T-helper 1 cell (primary cell): ENCODE data around the gene LRRC74A.

Source experiments
- DNase-seq, 5 donors: peaks; one replicate each; pipeline ENCODE4 v3.0.0-alpha.2; 2012 to 2020

Gene LRRC74A

DNA sequence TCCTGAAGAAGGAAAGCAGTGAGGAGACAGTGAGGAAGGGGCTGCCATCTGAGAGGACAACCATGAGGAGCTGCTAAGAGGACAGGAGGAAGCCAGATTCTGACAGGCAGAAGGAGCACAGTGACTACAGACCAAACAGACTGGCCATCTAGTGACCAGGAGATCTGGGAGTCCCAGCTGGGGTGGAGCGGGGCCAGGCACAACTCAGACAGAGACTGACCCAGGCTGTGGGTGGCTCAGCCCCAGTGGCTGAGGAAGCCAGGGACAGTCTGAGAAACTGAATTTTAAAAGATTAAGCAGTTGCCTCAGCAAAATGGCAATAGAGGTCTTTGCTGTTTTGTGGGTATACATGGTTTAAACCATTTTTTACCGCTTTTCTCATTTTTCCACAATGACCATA, 28.9 kb downstream of the LRRC74A start:
- no peak for DNase-seq

DNA sequence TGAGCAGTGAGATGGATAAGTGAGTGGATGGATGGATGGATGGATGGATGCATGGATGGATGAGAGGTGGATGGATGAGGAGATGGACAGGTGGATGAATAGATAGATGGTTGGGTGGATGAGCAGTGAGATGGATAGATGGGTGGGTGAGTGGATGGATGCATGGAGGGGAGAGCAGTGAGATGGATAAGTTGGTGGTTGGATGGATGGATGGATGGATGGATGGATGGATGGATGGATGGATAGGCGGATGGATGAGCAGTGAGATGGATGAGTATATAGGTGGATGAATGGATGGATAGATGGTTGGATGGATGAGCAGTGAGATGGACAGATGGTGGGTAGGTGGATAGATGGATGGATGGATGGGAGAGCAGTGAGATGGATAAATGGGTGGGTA, 30.6 kb downstream of the LRRC74A start:
- DNase-seq = no peak

DNA sequence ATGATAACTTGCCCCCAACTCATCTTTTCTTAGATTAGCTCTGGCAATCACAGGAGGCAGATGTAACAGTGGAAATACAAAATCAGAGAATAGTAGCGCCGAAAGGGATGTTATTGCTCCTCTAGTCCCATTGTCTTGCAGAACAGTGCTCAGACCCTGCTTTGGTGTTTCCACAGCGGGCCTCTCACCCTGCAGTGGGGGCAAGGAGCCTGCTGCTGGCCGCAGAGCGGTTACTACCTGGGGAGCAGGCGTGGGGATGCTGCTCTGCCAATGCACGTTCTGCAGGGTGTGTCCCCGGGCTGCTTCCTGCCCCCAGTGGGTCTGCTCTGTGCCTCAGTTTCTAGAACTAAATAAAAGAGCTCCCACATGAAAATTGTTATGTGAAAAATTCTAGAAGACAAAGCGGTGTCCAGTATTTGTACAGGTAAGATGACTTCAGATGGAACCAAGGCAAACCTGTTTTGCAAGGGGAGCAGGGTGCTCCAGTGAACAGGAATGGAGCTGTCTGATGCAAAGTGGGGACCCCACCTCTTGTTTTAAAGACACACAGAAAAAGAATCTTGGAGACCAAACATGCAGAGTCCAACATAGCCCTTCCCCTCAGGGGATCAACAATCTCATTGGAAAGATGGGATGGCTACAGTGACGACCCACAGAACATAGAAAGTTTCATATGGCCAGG, 35.5 kb downstream of the LRRC74A start:
- no peak for DNase-seq

DNA sequence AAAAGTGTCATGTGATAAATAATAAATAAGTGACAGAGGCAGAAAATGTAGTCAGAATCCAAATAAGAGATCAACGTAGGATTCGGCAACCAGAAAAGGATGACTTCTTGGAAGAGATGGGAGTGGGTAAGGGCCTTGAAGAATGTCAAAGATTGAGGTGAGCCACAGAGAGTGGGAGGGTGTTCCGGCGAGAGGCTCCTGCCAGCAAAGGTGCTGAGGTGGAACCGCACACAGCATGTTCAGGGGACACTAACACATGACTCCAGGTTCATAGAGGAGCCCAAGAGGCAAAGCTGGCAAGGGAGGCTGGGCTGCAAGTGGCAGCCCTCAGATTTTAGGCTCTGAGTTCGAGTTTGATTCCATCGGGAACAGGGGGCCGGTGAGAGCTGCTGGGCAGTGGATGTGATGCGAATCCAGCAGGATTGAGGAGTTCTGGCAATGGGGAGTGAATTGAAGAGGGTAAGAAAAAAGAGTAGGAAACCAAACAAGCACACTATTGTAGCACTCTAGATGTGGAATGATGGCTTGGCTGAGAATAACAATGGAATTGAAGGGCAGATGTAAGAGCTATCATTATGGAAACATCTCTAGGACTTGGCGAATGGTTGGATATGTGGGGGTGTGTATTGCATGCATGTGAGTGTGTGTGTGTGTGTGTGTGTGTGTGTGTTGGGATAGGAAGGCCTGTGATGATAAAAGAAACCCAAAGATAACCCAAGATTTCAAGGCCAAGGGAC, 36.5 kb downstream of the LRRC74A start:
- DNase-seq = no peak

DNA sequence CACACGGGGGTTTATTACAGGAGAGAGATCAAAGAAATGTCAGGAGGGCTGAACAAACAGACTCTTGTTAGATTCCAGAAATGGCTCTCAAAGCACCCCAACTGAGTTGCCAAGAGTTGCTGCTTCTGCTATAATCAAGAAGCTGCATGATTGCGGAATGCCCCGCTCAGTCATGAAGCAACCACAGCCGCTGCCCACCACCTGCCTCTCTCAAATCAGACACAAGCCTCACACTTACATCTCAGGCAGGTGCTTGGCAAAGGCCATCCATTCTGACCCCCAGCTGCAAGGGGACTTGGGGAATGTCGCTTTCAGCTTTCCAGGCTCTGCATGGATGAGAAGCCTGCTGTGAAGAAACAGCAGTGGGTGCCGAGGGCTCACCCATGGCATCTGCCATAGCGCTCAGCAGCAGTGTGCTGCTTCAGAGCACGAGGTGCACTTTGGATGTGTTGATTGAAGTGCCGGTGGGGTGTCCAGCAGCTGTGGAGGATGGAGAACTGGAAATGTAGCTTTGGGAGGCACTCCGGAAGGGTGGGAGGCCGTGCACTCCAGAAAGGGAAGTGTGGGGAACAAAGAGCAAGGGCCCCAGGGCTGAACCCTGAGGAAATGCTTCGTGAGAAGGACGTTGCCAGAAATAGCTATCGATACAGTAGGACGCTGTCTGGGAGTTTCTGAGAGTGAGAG, 37.7 kb downstream of the LRRC74A start:
- no peak for DNase-seq

DNA sequence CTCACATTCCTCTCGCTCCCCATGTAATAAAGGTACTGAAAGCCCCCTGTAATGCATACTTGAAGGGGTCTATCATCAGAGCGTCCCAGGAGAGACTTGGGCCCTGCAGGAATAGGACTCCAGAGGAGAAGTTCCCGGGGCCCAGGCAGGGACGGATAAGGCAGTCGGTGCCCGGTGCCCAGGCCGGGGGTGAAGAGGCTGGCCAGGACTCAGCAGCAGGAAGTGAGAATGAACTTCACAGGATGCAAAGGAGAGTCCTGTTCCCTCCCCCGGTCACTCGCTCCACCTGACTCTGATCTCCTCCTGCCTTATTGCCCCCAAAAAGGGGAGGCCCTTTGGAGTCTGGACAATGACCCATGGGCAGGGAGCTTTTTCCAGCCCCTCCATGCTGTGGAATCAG, 40.2 kb downstream of the LRRC74A start:
- DNase-seq = no peak

DNA sequence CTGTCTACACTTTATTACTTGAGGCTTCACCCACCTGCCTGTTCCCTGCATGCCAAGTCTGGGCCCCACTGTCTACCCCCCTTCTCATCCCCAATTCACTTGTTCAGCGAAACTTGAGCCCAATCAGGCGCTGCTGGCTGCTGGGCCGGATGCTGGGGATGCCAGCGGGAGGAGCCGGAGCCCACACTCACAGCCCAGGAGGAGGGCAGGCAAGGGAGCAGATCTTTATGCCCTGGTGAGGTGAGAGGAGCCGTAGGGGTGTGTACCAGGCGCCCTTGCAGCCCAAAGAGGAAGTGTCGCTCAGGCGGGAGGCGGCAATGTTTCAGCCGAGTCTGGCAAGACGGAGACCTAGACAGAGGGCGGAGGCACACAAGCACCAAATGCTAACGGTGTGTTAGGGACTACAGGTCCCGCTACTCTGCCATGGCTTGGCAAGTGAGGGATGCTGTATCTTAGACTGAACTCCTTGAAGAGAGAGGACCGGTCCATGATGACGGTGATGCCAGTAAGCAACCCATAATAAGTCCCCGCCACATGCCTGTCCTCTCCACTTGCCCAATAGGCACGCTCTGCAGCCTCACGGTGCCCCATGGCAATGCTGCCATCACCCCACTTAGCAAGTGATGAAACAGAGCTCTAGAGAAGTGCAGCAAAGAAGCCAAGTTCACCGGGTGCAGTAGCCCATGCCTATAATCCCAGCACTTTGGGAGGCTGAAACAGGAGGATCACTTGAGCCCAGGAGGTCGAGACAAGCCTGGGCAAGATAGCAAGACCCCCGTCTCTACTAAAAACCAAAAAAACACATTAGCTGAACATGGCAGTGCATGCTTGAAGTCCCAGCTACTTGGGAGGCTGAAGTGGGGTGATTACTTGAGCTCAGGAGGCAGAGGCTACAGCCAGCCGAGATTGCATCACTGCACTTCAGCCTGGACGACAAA, 41.6 kb downstream of the LRRC74A start:
- peak in 3 of 5 donors; percentile 13 to 28 (median 17) for DNase-seq

DNA sequence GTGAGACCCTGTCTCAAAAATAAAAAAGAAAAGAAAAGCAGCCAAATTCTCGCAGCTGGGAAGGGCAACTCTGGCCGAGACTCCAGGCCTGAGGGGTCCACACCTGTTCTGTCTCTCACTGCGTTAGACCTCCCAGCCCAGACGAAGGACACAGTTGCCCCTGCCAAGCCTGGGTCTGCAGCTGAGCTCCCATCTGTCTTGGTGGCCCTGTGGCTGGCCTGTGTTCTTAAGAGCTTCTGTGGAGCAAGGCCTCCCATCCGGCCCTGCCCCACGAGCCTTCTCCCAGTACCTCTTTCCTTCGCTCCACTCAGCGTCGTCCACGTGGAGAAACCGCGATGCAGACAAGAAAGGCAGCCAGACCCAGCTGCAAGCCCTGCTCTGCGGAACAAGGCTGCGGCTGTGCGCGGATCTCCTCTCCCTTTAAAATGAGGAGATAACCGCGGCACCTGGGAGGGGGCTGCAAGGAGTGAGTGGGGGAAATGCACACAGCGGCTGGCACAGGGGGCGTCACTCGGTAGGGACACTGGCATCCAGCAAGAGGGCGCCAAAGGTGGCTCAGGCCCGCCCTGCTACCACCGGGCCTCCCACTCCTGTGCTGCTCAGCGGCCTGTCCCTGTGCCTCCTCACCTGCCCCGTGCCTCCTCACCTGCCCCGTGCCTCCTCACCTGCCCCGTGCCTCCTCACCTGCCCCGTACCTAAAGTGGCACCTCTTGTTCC, 42.4 kb downstream of the LRRC74A start:
- no peak for DNase-seq

DNA sequence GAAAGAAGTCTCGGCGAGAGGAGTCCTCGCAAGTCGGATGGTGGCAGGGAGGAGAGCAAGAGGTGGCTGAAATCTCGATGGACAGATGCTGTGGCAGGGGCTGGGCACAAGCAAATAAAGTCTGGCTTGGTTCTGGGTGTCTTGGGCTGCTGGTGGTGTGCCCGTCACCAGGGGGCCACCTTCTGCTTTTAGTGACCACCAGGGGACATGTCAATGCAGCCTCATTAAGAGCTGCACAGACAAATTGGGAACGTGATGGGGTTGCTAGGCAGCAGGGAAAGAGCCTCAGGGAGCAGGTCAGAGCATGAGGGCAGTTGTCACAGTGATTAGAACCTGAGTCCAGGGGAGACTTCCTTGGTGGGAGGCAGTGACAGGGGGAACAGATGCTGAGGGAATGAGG, 44.0 kb downstream of the LRRC74A start:
- DNase-seq = no peak

DNA sequence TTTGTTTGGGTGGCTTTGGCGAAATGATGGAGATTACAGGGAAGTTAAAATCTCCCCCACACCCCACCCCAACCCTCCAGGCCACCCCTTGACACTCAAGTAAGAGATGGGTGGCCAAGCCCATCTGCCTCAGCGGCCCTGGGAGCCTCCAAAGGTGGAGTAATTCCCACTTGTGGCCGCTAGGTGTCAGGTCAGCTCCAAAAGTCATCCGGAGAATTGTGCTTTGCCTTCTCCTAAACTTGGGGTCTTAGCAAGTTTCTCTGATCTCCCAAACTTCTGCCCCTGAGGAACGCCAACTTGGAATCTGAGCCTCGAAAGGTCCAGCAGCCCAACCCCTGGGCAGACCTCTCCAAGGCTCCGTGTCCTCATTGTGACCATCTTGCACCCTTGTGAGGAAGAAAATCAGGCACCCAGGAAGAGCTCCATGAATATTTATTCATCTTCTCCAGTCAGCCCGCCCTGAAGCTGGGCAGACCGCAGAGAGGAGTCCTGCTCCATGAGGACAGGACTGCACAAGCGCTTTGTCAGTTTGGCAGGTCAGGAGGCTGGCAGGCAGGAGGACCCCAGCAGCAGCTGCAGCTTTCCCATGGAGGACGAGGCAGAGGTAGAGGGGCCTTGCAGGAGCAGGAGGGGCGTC, 46.7 kb downstream of the LRRC74A start:
- peak; percentile 35 to 66 (median 50) for DNase-seq

DNA sequence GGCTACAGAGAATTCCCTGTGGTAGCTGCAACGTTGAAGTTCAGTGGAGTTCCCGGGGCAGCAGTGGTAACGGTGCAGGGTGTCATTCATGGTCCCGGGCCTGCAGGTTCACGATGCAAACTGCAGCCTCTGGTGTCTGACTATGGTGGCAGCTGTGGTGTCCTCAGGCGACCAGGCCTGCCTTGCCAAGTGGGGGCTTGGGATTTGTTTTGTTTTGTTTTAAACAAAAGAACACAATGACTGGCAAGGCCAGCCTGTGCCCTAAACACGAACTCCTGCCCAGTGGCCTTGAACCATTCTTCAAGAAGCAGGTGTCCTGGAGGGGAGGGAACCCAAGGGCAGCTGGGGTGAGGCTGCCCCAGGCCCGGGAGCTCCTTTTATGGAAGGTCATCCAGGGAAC, 48.5 kb downstream of the LRRC74A start:
- no peak for DNase-seq

DNA sequence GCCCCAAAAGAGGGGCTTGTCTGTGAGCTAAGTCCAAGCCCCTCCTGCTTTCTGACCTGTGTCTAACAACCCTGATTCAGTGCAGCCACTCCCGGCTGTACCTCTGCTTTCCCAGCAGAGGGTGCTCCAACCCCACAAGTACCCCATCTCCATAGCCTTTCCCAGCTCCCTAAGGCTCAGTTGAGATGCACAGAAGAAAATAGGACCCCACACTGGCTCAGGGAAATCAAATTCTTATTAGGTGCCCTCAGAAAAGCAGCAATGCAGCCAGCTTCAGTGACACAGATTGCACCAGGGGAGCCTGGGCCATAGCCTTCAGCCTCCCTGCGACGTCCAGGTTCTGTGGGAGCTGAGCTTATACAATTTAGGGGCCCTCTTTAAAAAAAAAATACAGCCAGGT, 49.9 kb downstream of the LRRC74A start:
- DNase-seq = peak in 4 of 5 donors; percentile 24 to 36 (median 28)

DNA sequence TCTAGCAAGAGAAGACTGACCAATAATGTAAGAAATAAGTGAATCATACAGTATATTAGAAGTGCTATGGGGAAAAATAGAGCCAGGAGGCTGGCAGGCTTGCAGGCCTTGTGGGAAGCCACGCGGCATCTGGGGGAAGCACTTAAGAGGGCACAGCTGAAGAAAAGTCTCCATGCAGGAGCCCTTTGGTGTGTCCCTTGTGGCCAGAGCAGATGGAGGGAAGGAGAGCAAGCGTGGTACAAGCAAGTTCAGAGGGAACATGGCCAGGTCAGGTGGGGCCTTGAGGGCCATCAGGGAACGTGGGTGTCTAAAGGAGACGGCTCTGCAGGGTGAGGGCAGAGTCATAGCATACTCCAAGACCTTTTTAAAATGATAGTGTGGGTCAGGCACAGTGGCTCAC, 51.7 kb downstream of the LRRC74A start:
- DNase-seq = no peak

DNA sequence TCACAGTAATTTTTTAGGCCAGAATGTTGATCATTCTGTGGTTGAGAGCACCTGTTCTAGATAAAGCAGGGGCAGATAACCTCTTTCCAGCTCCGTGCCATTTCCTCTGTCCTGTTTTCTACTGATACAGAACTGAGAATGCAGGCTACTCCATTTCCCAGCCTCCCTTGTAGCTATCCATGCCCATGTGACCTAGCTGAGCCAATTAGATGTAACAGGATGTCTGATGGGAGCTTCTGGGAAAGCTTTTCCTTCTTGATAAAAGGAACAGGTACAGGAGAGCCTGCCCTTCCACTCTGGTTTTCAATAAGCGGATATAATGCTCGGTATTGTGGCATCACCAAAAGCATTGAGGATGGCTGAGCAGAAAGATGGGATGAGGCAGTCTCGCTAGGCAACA, 54.2 kb downstream of the LRRC74A start:
- no peak for DNase-seq

DNA sequence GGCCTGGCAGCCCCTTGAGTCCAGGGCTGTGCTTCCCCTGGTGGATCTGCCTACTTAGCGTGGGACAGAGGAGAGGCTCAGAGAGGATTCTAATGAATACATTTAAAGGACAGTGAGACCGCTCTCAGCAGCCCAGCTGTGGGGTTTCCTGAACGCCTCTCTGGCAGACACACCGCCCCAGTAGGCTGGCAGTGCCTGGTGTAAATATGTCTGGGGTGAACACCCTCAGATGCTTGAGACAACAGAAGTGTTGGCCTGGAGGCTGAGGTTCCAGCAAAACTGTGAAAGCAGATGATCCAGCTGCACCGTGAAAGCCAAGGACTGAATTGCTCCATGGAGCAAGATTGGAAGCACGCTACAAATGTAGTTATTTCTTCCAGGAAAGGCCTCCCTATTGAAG, 55.1 kb downstream of the LRRC74A start:
- DNase-seq = no peak

DNA sequence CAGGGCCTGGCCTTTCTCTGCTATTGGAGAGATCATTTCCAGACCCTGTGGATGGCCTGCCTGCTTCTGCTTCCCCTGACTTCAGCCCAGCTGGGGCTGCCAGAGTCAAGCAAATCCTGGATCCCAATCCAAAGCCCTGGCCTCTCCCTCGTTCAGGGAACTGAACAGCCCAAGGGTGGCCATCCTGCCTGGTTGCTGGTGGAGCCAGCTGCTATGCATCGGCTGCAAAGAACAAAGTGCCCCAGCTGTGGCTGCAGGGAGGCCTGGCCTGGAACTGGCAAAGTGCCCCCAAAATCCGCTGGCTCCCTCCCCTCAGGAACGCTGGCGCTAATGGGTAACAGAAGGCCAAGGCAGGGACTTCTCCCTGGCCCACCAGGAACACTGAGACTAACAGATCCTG, 56.4 kb downstream of the LRRC74A start:
- DNase-seq = no peak

DNA sequence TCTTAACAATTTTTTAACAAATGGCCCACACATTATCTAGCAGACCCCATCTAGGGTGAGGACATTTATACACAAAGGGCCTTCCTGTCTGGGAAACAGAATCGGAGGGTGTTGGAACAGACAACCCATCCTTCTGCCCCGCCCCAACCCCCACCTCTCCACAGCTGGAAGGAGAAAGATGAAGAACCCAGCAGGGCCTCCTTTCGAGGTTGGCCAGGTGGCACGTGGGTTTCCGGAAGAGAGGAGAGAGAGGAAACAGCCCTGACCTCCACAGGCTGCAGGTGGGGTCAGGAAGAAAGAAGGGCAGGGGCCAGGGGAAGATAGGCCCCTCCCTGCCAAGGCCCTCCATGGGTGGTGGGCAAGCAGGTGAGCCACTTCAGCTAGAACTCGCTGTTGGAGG, 57.2 kb downstream of the LRRC74A start:
- no peak for DNase-seq

DNA sequence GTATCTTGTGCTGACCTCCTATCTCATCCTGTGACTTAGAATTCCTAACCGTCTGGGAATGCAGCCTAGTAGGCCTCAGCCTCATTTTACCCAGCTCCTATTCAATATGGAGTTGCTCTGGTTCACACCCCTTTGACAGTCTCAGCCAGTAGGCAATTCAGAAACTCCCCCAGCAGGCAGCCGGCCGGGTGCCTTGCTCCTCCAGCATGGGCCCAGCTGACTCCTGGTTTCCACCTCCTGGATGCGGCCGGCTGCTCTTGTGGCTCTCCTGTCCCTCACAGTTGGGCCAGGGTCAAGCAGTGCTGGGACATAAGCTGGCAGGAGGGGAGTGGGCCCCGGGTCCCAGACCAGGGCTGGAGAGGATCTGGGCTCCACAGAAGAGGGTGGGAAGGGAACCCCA, 58.2 kb downstream of the LRRC74A start:
- DNase-seq = no peak

DNA sequence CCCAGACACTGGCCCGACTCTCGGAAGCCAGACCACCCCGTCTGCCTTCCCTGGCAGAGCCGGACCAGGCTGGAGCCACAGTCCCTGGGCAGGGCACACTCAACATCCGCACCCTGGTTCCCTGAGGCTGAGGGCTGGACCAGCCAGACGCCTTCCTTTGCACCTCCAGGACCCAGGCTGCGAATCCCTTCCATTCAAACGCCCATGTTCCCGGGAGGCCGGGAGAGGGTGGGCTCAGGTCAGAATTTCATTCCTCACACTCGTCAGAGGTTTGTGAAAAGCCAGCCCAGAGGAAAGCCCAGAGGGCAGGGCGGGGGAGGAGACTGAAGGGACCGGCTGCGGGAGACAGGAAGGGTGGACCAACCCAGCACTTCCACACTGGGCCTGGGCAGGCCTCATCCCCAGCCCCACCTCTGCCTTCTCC, 58.7 kb downstream of the LRRC74A start:
- DNase-seq = no peak

DNA sequence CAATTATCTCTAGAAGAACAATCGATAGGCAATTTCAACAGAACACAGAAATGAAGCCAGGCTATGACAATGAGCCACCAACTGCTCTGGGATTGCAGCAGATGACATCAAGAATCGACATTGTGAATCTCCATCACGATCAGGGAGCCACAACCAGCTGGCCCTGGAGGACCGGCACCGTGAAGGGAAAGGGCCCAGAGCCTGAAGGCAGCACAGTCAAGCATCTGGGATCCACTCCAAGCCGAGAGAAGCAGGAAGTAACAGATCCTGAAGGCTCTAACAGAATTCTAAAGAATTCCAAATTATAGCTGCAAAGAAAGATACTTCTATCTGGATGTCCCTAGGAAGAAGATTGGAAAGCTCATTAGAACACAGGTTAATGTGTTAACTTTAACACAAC, 61.0 kb downstream of the LRRC74A start:
- DNase-seq = no peak

DNA sequence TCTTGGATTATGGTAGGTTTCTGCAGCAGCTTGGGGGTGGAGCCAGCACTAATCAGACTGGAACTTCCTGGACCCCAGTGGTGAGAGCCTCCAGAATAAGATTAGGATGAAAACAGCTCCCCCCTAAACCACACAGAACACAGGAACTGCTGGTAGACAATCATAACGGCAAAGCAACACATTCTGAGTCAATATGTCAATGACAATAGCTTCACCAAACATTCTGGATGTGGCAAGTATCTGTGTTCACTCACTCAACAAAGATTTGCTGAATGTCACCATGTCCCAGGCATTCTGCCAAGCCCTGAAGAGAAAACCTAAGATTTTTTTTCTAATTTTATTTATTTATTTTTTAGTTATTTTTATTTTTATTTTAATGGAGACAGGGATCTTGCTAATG, 65.2 kb downstream of the LRRC74A start:
- no peak for DNase-seq

DNA sequence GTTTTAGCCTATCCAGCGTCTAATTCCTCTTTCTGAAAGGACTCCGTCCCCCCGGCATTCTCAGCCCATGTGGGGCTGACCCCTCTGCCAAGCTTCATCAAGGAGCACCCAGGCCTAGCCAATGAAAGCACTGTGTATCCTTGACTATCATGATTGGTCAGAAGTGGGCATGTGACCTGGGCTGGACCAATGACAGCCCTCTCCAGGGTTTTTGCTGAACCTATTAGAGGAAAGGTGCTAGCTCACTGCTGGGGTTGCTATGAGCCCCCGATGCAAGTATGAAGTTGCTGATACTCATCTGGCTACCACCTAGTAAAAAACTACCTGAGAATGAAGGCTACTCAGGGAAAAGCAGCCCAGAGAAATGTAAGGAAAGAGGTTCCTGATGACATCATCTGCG, 68.1 kb downstream of the LRRC74A start:
- no peak for DNase-seq
